Tibial nerve (tissue), 4 donors: Measurements from ENCODE around the gene IFNAR2. TPM values are rescaled to one million over a fixed set of nuclear protein-coding genes. Genes with fewer than 3 reads are reported as not detected.

Experiments used
- DNase-seq, 2 donors: peaks; one replicate each; pipeline ENCODE4 v3.0.0-alpha.2; 2019; ENCODE audit warnings: low spot score in 2 of 2
- H3K27ac ChIP-seq, 4 donors: fragments of 200-600 bp; sonication (generic) in 3 of 4; one replicate each; pipeline ENCODE4 v1.5.1; 2017 to 2019; ENCODE audit warnings: mild to moderate bottlenecking in 1 of 4
- H3K27me3 ChIP-seq, 2 donors: fragments of 200-600 bp; sonication (generic) in 1 of 2; one replicate each; pipeline versions ENCODE4 v1.5.1 to v1.6.0; 2017 to 2019
- H3K36me3 ChIP-seq, 3 donors: fragments of 200-600 bp; sonication (generic); one replicate each; pipeline ENCODE4 v1.5.1; 2018 to 2019
- H3K4me1 ChIP-seq, 4 donors: fragments of 200-600 bp; sonication (generic) in 3 of 4; one replicate each; pipeline ENCODE4 v1.5.1; 2017 to 2019
- H3K4me3 ChIP-seq, 4 donors: fragments of 200-600 bp; sonication (generic) in 3 of 4; one replicate each; pipeline ENCODE4 v1.5.1; 2017 to 2019; ENCODE audit warnings: mild to moderate bottlenecking in 1 of 4, moderate library complexity in 1 of 4
- H3K9me3 ChIP-seq, 4 donors: fragments of 200-600 bp; sonication (generic) in 3 of 4; one replicate each; pipeline ENCODE4 v1.5.1; 2017 to 2019
- EP300 ChIP-seq, 2 donors: sonication (generic); formaldehyde crosslinking; IDR thresholded peaks; one replicate each; pipeline ENCODE4 v1.6.1; 2017; ENCODE audit warnings: antibody characterized with exemption in 2 of 2, mild to moderate bottlenecking in 1 of 2
- POLR2A ChIP-seq, 2 donors: fragments of 450-650 bp; IDR thresholded peaks; one replicate each; pipeline ENCODE4 v1.6.1; 2017; ENCODE audit warnings: antibody characterized with exemption in 2 of 2, mild to moderate bottlenecking in 2 of 2, moderate library complexity in 2 of 2
- WGBS, 2 donors: methylation state at CpG; one replicate each; pipeline ENCODE4 v1.1.5; 2018; 5-methylcytosine and 5-hydroxymethylcytosine counted together
- total RNA-seq, 4 donors: library from RNA; depleted of rRNA; stranded (reverse); fragments of >200 nt; gene quantifications; one replicate each; pipeline ENCODE4 v1.1.0, GENCODE V29; 2016
- TF ChIP-seq, protein P1 (sequence below), 5 experiments: fragments of 200-600 bp in 3 of 5; fragments of 450-650 bp in 2 of 5; sonication (generic) in 3 of 5; IDR thresholded peaks; one replicate each; pipeline ENCODE4 v1.5.1; 2016 to 2019; ENCODE audit warnings: antibody characterized with exemption in 5 of 5, mild to moderate bottlenecking in 3 of 5, moderate library complexity in 2 of 5

Gene IFNAR2
- total RNA-seq, 4 donors from 2014 or later = 12.3 to 47.4 (median 29.4) TPM

DNA sequence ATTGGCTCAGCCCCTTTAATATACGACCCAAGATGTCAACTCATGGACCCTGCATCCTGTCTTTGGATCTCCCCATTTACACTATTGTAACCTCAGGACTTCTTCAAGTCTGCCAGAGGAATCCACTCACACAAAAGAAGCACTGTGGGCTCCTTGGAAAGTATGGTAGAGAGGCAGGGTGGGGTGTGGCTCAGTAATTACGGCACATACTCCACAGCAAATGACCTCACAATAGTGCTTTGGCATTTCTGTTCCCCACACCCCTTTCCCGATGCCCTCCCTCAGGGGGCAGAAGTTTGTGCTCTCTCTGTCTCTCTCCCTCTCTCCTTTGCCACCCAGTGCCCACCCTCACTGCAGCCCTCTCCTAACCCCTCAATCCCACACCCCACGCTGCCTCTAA, 27.8 kb upstream of the IFNAR2 start:
- no peak for TF ChIP-seq POLR2A (IDR thresholded peaks at IDR 0.05)
- TF ChIP-seq EP300 (IDR thresholded peaks at IDR 0.05) = peak in 1 of 2 donors; percentile 38
- H3K9me3 ChIP-seq = no peaks in the 10 kb centered on the region
- H3K27me3 ChIP-seq = no peaks in the 10 kb centered on the region
- WGBS, 2 donors = 47 to 54% methylated on average over 4 of the region's 4 CpGs
- peak overlapping the region in 3 of 4 donors; percentile 1 to 83 (median 69) for H3K27ac ChIP-seq
- H3K4me3 ChIP-seq = no peak overlapping the region
- peaks cover 0 to 62% (median 27%) of the 10 kb centered on the region in 4 donors for H3K4me1 ChIP-seq
- DNase-seq = no peak
- no peaks in the 10 kb centered on the region for H3K36me3 ChIP-seq

DNA sequence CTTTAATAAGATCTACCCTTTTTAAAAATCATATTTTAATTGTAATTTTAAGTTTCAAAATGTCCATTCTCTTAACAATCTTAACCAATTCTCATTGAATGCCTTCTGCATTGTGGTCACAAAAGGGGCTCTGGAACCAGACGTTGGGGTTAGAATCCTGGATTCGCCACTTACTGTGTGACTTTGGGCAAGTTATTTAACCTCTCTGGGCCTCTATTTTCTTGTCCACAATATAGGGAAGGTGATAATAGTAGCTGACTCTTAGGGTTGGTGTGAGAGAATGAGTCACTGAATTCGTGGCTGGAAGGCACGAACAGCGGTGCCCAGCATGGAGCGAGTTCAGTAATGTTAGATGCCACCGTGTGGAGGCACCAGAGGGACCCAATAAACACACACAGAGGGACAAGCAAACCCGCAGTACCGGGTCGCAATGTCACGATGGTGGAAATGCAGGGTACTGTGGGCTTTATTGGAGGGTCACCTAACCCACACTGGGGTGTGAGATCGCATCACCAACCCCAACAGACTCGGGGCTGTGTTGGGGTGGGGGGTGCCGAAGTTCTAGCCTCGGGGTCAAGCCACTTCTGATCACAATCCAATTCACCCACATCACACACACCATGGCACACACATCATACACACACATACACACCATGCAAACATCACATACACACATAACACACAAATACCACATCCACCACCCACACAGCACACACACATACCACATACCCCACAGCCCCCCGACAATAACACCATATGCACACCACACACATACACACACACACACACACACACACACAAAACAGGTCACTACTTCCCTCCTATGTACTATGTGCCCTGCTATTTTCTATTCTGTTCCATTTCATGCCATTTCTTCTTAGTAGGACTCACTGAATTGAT, 27.0 kb upstream of the IFNAR2 start:
- Histone ChIP-seq H3K27ac (peak overlapping the region in 3 of 4 donors; percentile 59 to 83 (median 69)), H3K4me1 (peaks cover 0 to 54% (median 20%) of the 10 kb centered on the region in 4 donors), H3K27me3 (no peaks in the 10 kb centered on the region), H3K36me3 (no peaks in the 10 kb centered on the region), H3K9me3 (no peaks in the 10 kb centered on the region), H3K4me3 (no peak overlapping the region)
- no peak for DNase-seq
- WGBS, 2 donors = 80 to 82% methylated on average over 15 to 16 of the region's 16 CpGs
- TF ChIP-seq POLR2A (IDR thresholded peaks at IDR 0.05) (no peak), EP300 (IDR thresholded peaks at IDR 0.05) (no peak)
- TF ChIP-seq, protein P1, sequence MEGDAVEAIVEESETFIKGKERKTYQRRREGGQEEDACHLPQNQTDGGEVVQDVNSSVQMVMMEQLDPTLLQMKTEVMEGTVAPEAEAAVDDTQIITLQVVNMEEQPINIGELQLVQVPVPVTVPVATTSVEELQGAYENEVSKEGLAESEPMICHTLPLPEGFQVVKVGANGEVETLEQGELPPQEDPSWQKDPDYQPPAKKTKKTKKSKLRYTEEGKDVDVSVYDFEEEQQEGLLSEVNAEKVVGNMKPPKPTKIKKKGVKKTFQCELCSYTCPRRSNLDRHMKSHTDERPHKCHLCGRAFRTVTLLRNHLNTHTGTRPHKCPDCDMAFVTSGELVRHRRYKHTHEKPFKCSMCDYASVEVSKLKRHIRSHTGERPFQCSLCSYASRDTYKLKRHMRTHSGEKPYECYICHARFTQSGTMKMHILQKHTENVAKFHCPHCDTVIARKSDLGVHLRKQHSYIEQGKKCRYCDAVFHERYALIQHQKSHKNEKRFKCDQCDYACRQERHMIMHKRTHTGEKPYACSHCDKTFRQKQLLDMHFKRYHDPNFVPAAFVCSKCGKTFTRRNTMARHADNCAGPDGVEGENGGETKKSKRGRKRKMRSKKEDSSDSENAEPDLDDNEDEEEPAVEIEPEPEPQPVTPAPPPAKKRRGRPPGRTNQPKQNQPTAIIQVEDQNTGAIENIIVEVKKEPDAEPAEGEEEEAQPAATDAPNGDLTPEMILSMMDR (IDR thresholded peaks at IDR 0.05) = no peak

DNA sequence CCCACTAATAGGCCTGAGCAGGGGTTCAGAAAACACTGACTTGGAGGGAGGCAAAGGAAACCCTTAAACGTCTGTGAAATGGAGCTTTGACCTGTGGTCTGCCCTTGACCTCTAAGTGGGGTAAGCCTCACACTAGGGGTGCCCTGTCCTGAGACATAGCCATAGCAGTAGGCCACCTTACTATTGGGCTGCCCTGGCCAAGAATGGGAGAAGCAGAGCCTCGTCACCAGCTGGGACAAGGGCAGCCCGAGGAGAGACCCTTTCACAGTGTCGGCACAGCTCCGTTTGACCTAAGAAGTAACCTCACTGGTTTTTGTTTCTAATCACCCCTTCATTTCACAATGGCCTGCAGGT, 26.4 kb upstream of the IFNAR2 start:
- Histone ChIP-seq H3K36me3 (no peaks in the 10 kb centered on the region), H3K27me3 (no peaks in the 10 kb centered on the region), H3K4me3 (no peak overlapping the region), H3K9me3 (peaks cover 0 to 3% (median 0%) of the 10 kb centered on the region in 4 donors), H3K27ac (peak overlapping the region in 3 of 4 donors; percentile 59 to 83 (median 69)), H3K4me1 (peaks cover 0 to 48% (median 15%) of the 10 kb centered on the region in 4 donors)
- TF ChIP-seq POLR2A (IDR thresholded peaks at IDR 0.05) = no peak
- TF ChIP-seq EP300 (IDR thresholded peaks at IDR 0.05) = no peak
- TF ChIP-seq, protein P1 (IDR thresholded peaks at IDR 0.05) = no peak
- WGBS, 2 donors = 48 to 54% methylated on average over 5 of the region's 5 CpGs
- no peak for DNase-seq

GRCh38 chr21:33205476-33205875, 24.3 kb upstream of the IFNAR2 start:
- Histone ChIP-seq H3K4me1 (peaks cover 0 to 27% (median 3%) of the 10 kb centered on the region in 4 donors), H3K27me3 (no peaks in the 10 kb centered on the region), H3K27ac (no peak overlapping the region), H3K4me3 (no peak overlapping the region), H3K36me3 (no peaks in the 10 kb centered on the region), H3K9me3 (peaks cover 0 to 5% (median 0%) of the 10 kb centered on the region in 4 donors)
- DNase-seq = no peak
- TF ChIP-seq EP300 (IDR thresholded peaks at IDR 0.05) (no peak), POLR2A (IDR thresholded peaks at IDR 0.05) (no peak)
- TF ChIP-seq, protein P1 (IDR thresholded peaks at IDR 0.05) = no peak
- 79 to 87% methylated on average over 5 of the region's 5 CpGs for WGBS, 2 donors

- H3K36me3 ChIP-seq = no peaks in the 10 kb centered on the region
- peaks cover 0 to 20% (median 5%) of the 10 kb centered on the region in 4 donors for H3K4me1 ChIP-seq
- H3K27me3 ChIP-seq = no peaks in the 10 kb centered on the region
- WGBS, 2 donors = 81 to 91% methylated on average over 10 of the region's 10 CpGs
- DNase-seq = no peak
- H3K27ac ChIP-seq = no peak overlapping the region
- H3K9me3 ChIP-seq = peaks cover 0 to 5% (median 0%) of the 10 kb centered on the region in 4 donors
- TF ChIP-seq POLR2A (IDR thresholded peaks at IDR 0.05) = no peak
- TF ChIP-seq EP300 (IDR thresholded peaks at IDR 0.05) = no peak
- TF ChIP-seq, protein P1 (IDR thresholded peaks at IDR 0.05) = no peak
- no peak overlapping the region for H3K4me3 ChIP-seq
Observed at GRCh38 chr21:33206771-33207281, 22.9 kb upstream of the IFNAR2 start.
